Parathyroid adenoma (tissue), 2 donors: ENCODE results near the gene LGR5.

ENCODE experiments used
- H2AFZ ChIP-seq: fragments of 300-600 bp; sonication (generic); one replicate; pipeline ENCODE4 v1.7.0; 2017; ENCODE audit warnings: antibody characterized with exemption, mild to moderate bottlenecking
- H3K27ac ChIP-seq: fragments of 300-600 bp; sonication (generic); one replicate; pipeline ENCODE4 v1.7.0; 2017
- H3K27me3 ChIP-seq: fragments of 300-600 bp; sonication (generic); one replicate; pipeline ENCODE4 v1.7.0; 2017; ENCODE audit warnings: low read length; ENCODE audit not compliant: control insufficient read depth, insufficient read depth
- H3K36me3 ChIP-seq: fragments of 300-600 bp; sonication (generic); one replicate; pipeline ENCODE4 v1.7.0; 2017; ENCODE audit warnings: low read length; ENCODE audit not compliant: control insufficient read depth, insufficient read depth
- H3K4me1 ChIP-seq: fragments of 300-600 bp; sonication (generic); one replicate; pipeline ENCODE4 v1.7.0; 2017; ENCODE audit warnings: control low read depth
- H3K4me2 ChIP-seq: fragments of 300-600 bp; sonication (generic); one replicate; pipeline ENCODE4 v1.7.0; 2017; ENCODE audit warnings: low read length
- H3K4me3 ChIP-seq: fragments of 300-600 bp; sonication (generic); one replicate; pipeline ENCODE4 v1.7.0; 2017; ENCODE audit warnings: low read depth, low read length
- H3K79me2 ChIP-seq: fragments of 300-600 bp; sonication (generic); one replicate; pipeline ENCODE4 v1.7.0; 2017; ENCODE audit warnings: control low read depth
- H3K9ac ChIP-seq: fragments of 300-600 bp; sonication (generic); one replicate; pipeline ENCODE4 v1.7.0; 2017; ENCODE audit warnings: mild to moderate bottlenecking
- H3K9me3 ChIP-seq: fragments of 300-600 bp; sonication (generic); one replicate; pipeline ENCODE4 v1.7.0; 2017; ENCODE audit warnings: low read length; ENCODE audit not compliant: control insufficient read depth
- CTCF ChIP-seq: fragments of 300-600 bp; sonication (generic); IDR thresholded peaks from one replicate; pipeline ENCODE4 v1.7.0; 2017; ENCODE audit warnings: antibody characterized with exemption, mild to moderate bottlenecking
- donor health status: primary hyperparathyroidism.

LGR5 gene

DNA sequence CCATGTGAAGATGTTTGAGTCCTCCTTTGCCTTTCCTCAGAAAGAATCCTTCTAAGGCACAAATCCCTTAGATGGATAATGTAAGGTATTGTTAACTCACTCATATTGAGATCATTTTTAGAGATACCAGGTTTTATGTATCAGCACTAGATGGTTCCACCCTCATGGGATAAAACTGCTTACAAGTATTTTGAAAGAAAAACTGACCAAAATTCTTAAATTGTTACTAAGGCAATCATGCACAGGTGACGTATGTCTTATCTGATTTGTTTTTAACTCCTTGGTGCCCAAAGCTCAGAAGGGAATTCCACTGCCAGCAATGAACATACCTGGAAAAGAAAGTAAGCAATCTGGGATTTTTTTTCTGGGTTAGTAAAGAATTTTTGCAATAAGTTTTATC lies 145.6 kb downstream of the LGR5 start:
- no peak overlapping the region for H2AFZ ChIP-seq
- H3K4me3 ChIP-seq = no peak overlapping the region
- no peak overlapping the region for H3K4me2 ChIP-seq
- H3K27ac ChIP-seq = no peak overlapping the region
- no peaks in the 10 kb centered on the region for H3K36me3 ChIP-seq
- no peak overlapping the region for H3K9ac ChIP-seq
- TF ChIP-seq CTCF = no peak
- H3K4me1 ChIP-seq = no peaks in the 10 kb centered on the region
- H3K9me3 ChIP-seq = no peaks in the 10 kb centered on the region
- no peaks in the 10 kb centered on the region for H3K79me2 ChIP-seq
- no peaks in the 10 kb centered on the region for H3K27me3 ChIP-seq

GRCh38 chr12:71587012-71587411 lies 147.4 kb downstream of the LGR5 start:
- no peak overlapping the region for H3K9ac ChIP-seq
- no peaks in the 10 kb centered on the region for H3K27me3 ChIP-seq
- H3K4me1 ChIP-seq = no peaks in the 10 kb centered on the region
- H3K4me2 ChIP-seq = no peak overlapping the region
- H2AFZ ChIP-seq = no peak overlapping the region
- no peak overlapping the region for H3K27ac ChIP-seq
- no peak overlapping the region for H3K4me3 ChIP-seq
- TF ChIP-seq CTCF = no peak
- H3K9me3 ChIP-seq = no peaks in the 10 kb centered on the region
- no peaks in the 10 kb centered on the region for H3K36me3 ChIP-seq
- no peaks in the 10 kb centered on the region for H3K79me2 ChIP-seq

DNA sequence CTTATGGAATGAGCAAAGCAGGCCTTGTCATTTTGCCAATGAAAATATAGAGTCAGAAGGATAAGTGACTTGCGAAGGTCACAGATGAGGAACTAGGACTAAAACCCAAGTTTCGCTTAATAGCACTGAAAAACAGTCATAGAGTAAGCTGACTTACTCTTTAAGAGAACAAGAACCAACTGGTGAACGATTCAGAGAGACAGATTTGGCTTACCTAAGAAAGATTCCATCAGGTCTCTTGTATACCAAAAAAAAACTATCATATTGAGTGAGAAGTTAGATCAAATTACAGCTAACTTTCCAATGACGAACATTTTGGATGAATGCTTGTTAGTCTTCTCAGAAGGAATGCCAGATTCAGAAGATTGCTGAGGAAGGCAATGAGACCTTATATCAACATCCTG lies 149.9 kb downstream of the LGR5 start:
- Histone ChIP-seq H3K4me1 (no peaks in the 10 kb centered on the region), H3K27ac (no peak overlapping the region), H3K36me3 (no peaks in the 10 kb centered on the region), H3K9ac (no peak overlapping the region), H3K9me3 (no peaks in the 10 kb centered on the region), H3K79me2 (no peaks in the 10 kb centered on the region), H3K4me2 (no peak overlapping the region), H3K4me3 (no peak overlapping the region), H3K27me3 (no peaks in the 10 kb centered on the region), H2AFZ (peak overlapping the region; percentile 1)
- TF ChIP-seq CTCF = no peak

- H3K9ac ChIP-seq = no peak overlapping the region
- no peaks in the 10 kb centered on the region for H3K27me3 ChIP-seq
- no peaks in the 10 kb centered on the region for H3K79me2 ChIP-seq
- no peaks in the 10 kb centered on the region for H3K4me1 ChIP-seq
- no peaks in the 10 kb centered on the region for H3K9me3 ChIP-seq
- no peak for TF ChIP-seq CTCF
- no peak overlapping the region for H3K27ac ChIP-seq
- H3K4me2 ChIP-seq = no peak overlapping the region
- H2AFZ ChIP-seq = no peak overlapping the region
- H3K4me3 ChIP-seq = no peak overlapping the region
- no peaks in the 10 kb centered on the region for H3K36me3 ChIP-seq
Measured at GRCh38 chr12:71591601-71592000, 152.0 kb downstream of the LGR5 start.

DNA sequence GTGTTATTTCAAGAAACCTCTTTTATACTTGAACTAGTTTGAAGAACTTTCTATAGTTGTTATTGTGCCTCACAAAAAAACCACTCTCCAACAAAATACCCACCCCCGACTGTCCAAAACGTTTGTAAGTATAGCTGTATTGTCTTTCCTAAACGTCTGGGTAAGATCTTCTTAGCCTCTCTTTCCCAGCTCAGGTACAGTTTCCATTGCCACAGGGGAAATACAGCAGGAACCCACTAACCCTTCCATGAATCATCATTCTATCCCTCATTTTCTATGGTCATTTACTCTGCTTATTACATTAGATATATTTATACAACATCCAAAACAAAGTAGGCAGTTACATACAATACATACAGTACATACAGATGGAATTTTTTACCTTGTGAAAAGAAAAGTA lies 153.2 kb downstream of the LGR5 start:
- Histone ChIP-seq H3K27ac (no peak overlapping the region), H3K4me2 (no peak overlapping the region), H3K9ac (no peak overlapping the region), H2AFZ (no peak overlapping the region), H3K79me2 (no peaks in the 10 kb centered on the region), H3K4me1 (no peaks in the 10 kb centered on the region), H3K36me3 (no peaks in the 10 kb centered on the region), H3K9me3 (no peaks in the 10 kb centered on the region), H3K27me3 (no peaks in the 10 kb centered on the region), H3K4me3 (no peak overlapping the region)
- TF ChIP-seq CTCF = no peak
